CD4-positive, alpha-beta T cell treated with Interleukin-6 at 100 ng/mL for 8 hours (primary cell): ENCODE data around the gene NHLH1.
"Not testable (repeated sequence)": the region's sequence is repeated elsewhere in the genome, so short reads cannot be mapped to it uniquely, and the experiment has no call there.

Experiments used
- DNase-seq: peaks from one replicate; pipeline ENCODE4 v3.0.0-alpha.2; 2020; ENCODE audit warnings: mixed read lengths, low spot score

The NHLH1 gene

DNA sequence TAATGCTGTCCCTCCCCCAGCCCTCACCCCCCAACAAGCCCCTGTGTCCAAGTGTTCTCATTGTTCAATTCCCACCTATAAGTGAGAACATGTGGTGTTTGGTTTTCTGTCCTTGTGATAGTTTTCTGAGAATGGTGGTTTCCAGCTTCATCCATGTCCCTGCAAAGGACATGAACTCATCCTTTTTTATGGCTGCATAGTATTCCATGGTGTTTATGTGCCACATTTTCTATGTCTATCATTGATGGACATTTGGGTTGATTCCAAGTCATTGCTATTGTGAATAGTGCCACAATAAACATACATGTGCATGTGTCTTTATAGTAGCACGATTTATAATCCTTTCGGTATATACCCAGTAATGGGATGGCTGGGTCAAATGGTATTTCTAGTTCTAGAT, 17.9 kb downstream of the NHLH1 start:
- DNase-seq = not testable (repeated sequence)

DNA sequence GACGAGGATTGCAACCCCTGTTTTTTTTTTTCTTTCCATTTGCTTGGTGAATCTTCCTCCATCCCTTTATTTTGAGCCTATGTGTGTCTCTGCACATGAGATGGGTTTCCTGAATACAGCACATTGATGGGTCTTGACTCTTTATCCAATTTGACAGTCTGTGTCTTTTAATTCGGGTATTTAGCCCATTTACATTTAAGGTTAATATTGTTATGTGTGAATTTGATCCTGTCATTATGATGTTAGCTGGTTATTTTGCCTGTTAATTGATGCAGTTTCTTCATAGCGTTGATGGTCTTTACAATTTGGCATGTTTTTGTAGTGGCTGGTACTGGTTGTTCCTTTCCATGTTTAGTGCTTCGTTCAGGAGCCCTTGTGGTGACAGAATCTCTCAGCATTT, 21.5 kb downstream of the NHLH1 start:
- DNase-seq = not testable (repeated sequence)

DNA sequence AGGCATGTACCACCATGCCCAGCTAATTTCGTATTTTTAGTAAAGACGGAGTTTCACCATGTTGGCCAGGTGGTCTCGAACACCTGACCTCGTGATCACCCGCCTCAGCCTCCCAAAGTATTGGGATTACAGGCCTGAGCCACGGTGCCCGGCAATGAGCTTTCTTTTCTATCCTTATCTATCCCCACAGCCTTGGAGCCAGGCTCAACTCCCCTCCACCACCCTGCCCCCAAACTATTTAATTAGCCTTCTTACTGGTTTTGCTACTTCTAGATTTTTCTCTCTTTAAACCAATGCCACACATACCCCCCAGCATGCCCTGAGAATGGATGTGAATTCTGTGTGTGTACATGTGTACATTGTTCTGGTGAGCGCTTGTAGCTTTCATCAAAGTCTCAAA, 27.8 kb downstream of the NHLH1 start:
- DNase-seq = no peak

DNA sequence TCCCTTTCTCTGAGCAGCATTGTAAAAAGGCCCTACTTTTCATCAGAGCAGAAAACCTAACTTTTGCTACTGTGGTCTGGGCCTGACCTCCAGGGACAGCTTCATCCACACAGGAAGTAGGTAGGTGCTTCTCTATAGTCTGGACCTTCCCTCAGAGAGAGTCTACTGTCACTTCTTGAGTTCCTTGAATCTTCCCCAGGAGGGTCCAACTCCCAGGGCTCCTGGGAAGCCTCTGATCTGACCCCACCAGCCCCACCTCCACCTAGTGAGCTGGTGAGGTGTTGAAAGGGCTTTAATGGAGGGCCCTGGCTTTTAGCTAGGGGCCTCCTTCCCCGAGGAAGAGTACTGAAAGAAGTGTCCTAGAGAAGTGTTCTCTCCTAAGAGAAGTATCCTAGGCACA, 30.8 kb downstream of the NHLH1 start:
- DNase-seq = no peak

DNA sequence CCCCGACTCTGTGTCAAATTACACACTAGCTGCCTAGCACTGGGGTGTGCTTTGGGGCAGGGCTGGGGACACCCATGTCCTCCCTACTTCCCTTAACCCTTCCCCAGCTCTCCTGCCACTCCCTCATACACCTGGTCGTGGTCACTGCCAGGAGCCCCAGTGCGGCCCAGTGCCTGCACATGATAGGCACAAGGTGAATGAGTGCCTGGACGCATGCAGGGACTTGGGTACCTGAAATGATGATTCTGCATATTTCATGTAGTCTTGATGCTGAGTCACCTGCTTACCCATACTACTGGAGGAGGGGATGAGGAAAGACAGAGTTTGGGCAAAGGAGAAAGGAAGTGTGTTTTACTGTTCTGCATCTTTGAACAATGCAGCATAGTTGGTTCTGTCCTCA, 32.0 kb downstream of the NHLH1 start:
- DNase-seq = no peak

DNA sequence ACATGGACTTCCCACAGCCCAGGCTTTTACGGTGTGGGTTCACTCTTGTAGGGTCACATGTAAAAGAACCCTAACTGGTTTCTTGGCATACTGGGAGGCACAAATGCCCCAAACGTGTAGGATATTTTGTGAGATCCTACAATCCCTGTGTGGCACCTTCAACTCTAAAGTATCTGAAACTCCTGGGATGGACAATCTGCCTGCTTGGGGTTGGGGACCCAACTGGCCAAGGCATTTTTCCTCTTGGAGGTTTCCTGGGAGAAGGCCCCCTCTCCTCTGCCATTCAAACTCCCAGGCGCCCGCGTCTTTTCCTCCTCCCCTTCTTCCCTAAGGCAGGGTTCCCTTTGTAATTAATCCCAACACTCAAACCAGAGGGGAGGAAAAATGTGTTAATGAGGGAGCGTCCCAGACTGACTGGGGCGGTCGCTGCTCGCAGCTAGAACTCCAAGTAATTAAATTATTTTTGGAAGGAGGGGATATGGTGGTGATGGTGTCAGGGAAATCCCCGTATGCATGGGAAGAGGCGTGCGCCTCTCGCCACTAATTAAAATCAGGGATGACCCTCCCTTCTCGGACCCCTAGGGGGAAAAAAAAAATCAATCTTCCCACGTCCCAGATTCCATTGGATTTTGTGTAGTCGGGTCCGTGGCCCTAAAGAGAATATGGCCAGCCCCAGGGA, 32.8 kb downstream of the NHLH1 start:
- no peak for DNase-seq

DNA sequence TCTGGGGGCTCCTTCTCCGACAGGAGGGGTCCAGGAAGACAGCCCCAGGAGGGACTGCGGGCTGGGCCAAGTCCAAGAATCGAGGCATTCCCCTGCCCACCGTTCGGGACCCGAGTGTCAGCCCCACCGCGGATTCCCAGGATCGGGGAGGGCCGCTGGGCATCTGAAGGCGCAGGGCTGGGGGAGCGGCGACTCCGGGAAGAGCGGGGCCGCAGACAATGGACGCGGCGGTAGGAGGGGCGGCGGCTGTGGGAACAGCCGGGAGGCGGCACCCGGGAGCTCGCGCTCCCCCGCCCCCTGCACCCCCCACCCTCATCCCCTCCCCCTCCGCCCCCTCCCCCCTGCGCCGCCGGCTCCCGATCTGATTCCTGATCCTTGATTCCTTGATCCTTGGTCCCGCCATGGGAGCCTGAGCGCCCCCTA, 33.4 kb downstream of the NHLH1 start, which contains the start of gene VANGL2:
VANGL2 (plus strand) TSS at position 342 of the 423 bp plus-strand sequence. CDS start 15,274 bp downstream, outside the sequence.
- no peak for DNase-seq

DNA sequence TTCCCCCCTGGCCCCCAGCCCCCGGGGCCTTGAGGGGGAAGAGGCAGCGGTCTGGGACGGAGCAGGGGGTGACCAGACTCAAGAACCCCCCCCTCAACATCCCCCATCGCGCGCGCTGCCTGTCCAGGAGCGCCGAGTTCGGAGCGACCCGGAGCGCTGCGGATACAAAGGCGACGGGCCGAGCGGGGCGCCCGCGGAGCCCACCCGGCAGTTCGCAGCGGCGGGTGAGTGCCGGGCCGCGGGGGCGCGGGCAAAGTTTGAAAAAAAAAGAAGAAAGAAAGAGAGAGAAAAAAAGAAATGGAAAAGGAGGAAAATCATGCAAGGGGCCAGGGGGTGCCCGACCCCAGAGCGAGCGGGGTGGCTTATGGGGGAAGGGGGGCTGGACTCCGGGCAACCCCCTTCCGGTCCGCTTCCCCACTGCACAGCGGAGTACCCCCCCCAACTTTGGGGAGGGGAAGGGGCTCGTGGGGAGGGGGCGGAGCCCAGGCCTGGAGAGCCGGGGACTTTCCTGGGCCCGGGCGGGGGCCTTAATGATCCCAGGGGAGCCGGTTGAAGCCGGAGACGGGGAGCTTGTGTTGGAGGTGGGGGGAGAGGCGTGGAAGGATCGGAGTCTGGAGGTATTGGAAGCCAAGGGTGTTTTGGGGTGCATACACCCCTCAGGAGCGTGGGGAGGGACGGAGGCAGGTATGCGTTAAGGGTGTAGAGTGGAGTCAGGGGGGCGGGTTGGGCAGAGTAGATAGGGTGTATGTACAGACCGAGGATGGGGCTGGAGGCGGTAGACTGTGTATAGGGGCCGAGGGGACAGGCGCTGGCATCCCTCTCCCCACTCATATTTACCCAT, 34.0 kb downstream of the NHLH1 start:
- DNase-seq = no peak

DNA sequence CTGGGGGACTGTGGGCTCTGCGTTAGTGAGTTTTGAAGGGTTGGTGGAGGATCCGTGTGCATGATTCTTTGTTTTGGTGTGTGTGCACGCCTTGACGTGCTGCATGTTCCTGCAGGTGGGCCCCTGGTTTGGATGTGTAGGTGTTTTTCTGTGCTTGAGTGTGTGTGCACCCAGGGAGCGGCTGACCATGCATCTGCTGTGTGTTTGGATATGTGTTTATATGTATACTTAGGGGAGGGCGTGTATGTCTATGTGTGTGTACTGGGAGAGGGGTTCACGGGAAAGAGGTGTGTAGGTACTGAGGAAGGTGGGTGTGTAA, 34.6 kb downstream of the NHLH1 start:
- no peak for DNase-seq

DNA sequence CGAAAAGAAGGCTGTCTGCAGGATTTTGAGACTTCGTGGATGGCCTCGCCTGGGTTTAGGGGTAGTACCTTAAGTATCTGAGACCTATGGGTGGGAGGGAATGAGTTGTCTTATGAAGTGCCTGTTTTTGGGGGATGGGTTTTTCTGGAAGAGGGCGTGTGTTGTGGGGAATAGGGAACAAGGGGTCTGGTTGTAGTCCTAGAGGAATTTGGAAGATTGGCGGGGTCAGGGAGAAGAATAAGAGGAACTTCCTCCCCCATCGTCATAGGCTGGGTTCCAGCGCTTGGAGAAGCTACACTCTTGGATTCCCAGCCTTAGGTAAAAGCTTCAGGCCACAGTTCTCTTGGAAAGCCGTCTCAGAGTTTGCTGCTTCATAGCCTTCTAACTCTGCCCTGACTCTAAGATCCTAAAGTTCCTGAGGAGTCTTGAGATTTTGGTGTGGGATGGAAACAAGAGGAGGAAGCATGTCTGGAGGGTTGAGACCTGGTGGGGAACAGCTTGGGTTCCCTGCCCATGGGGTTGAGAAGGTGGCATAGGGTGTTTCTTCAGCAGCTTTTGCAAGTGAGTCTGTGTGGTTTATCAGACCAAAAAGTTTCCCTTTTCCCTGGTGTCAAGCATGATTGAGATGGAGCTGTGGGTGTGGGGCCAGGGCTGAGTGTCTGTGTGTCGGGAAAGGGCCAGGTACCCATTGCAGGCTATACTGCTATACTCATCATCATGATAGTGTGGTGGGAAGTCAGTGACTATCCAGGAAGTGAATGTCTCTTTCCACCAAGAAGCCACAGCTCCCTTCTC, 35.3 kb downstream of the NHLH1 start:
- no peak for DNase-seq

DNA sequence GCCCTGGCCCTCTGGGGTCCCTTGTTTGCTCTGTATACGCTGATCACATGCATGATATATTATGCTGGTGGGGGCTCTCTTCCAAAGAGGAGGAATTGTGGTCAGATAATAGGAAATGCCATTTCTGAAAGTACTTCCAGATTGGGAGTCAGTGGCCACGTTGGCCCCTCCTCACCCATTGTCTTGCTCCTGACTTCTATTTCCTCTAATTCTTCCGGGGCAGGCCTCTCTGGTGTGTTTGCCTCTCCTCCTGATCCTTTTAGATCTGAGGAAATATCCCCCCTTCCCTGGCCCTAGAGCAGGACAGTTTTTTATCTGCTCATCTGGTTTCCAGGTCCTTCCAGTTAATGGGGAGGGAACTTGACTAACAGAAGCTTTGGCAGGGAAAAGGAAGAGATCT, 36.4 kb downstream of the NHLH1 start:
- DNase-seq = no peak

DNA sequence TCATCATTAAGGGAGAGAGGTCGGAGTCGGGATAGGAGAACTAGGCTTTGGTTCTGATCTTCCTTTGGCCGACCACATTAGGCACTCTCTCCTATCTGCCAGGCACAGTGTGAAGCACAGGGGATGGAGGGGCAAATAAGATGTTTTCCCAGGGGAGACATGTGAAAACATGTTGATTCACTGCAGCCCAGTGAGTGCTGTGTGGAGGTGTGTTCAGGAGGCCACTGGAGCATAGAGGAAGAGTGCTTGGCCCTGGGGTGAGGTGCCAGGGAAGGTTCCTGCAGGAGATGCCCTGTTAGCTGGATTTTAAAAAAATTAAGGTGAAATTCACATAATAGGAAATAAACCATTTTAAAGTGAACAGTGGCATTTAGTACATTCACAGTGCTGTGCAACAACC, 37.2 kb downstream of the NHLH1 start:
- DNase-seq = no peak

DNA sequence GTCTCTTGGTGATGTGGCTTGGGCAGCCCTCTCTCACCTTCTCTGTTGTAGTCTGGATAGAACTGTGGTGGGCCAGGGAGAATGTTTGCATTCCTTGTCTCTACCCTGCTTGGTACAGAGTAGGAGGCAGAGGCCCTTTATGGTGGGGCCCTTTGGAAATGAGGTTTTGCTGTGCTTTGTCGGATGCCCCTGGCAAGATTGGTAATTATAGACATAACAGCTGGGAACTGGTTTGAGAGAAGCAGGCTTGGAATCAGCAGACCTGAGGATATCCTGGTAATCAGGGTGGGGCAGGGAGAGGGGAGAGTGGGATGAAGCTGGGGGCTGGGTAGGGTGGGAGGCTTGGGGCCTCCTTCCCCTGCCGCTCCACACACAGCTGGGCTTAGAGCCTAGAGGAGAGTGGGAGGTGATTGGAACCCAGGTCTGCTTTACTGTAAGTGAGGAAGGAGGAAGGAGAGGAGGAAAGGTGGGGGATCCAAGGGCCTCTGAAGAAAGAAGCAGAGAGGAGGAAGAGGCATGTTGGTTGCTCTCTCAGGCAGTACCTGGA, 38.5 kb downstream of the NHLH1 start:
- DNase-seq = no peak

DNA sequence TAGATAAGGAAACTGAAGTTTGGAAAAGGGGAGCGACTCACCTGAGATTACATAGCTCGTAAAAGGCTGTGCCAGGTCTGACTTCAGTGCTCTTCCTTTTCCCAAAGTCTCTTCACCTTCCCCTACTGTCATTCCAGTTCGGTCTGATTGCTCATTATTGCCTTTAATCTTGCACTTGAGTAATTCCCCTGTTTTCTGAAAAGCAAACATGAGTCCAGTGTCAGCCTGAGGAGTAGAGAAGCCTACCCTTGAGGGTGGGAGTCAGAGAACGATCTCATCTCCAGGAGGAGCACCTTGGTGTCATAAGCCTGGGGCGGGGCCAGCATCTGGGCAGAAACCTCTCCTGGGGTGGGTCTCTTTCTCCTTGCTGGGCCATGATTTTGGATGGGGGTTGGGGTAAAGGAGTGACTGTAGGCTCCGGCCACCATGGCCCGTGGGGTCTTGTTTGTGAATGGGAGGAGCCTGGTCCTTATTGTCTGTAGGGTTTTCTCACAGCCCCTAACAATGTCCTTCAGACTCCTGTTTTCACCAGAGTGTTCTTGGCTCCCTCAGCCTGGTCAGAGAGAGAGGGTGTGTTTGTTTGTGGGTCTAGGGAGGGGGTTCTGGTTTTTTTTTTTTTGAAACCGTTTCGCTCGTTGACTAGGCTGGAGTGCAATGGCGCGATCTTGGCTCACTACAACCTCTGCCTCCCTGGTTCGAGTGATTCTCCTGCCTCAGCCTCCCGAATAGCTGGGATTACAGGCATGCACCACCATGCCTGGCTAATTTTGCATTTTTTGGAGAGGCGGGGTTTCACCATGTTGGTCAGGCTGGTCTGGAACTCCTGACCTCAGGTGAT, 39.5 kb downstream of the NHLH1 start:
- no peak for DNase-seq

DNA sequence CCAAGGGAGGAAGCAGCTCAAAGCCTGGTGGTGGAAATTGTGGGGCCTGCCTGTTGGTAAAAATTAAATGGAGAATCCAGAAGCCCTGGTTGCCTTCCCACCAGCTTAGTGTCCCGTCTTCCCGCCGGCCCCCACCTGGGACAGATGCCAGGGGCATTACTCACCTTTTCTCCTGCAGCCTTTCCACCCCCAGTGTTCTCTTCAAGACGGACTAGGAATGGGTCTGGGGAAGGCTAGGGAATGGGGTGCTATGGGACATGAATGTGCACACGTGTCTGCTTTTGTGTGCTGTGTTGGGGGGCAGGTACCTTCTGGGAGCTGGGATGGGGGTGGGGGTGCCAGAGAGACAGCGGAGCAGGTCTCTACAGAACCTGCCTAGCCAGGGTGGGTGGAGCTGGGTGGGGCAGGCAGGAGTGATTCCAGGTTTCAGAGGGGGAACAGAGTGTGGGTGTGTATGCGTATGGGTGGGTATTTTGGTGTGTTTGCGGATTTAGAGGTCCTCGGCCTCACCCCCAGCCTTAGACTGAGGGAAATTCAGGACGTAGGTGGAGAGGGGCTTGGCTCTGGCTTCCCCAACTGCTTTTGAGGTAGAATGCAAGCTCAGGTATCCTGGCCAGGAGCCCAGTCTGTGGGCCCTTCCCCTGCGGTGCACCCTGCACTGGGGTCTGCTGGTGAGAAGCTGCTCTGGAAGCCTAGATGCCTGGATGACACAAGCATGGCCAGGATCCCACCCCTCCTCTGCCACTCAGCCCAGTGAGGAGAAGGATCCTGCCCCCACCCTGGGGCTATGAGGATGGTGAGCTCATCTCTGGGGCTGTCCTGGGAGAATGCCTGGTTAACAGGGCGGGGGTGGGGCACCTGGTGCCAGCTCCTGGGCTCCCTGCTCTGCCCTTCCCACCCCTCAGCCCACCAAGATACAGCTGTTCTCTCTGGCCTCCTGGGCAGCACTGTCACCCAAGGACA, 41.2 kb downstream of the NHLH1 start:
- DNase-seq = no peak

DNA sequence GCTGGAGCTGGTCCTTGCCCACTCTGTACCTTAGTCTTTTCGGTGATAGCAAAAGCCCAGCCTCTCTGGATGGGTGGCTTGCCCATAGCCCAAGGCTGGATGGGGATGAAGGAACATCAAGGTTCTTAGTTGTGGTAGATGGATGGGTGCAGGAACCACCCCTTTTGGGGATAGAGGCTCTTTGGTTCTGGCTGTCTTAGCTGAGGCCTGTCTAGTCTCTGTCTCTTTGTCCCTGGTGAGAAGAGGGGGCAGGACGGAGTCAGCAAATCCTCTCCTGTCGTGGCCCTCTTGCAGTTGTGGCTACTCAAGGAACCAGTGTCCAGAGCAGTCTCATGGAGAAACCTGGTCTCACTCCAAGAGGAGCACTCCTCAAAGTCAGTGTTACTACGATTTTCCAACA, 42.0 kb downstream of the NHLH1 start:
- DNase-seq = no peak

DNA sequence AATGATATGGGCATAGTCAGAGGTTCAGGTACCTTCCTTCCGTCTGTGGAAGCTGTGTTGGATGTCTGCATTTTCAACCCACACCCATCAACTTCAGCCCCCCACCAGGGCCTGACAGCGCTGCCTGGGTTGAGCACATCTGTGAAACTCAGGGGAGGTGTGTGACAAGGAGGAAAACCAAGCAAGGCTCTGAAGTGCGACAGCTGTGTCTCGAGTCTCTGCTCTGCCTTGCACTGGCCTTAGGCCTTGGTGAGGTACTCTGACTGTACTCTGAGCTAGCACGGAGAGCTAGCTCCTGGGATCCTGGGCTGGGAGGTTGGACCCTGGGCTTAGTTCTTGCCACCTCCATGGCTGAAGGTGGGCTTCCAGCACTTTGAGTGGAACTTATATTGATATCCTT, 42.6 kb downstream of the NHLH1 start:
- no peak for DNase-seq

DNA sequence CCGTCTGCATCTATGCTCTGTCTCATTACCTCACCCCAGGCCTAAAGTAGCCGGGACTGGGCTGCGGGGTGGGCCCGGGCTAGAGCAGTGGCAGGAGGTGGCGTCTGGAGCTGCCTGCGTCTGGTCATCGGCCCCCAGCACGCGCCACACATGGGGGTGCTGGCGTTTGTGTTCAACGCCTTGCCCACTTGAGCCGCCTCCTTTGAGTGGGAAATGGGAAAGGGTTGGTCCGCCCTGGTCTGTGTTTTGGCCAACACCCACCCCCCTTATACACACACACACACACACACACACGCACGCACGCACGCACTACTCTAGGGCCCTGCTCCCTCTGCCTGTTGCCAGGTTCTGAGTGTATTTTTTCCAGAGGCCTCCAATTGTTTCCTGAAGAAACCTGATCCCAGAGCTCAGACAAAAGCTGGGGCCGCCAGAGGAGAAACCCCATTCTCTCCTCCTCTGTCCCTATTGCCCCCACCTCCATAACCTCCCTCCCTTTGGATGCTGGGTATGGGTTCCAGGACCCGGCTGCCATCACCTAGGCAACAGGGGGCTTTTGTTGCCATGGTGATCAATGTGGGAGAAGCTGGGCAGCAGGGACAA, 43.6 kb downstream of the NHLH1 start:
- DNase-seq = no peak

DNA sequence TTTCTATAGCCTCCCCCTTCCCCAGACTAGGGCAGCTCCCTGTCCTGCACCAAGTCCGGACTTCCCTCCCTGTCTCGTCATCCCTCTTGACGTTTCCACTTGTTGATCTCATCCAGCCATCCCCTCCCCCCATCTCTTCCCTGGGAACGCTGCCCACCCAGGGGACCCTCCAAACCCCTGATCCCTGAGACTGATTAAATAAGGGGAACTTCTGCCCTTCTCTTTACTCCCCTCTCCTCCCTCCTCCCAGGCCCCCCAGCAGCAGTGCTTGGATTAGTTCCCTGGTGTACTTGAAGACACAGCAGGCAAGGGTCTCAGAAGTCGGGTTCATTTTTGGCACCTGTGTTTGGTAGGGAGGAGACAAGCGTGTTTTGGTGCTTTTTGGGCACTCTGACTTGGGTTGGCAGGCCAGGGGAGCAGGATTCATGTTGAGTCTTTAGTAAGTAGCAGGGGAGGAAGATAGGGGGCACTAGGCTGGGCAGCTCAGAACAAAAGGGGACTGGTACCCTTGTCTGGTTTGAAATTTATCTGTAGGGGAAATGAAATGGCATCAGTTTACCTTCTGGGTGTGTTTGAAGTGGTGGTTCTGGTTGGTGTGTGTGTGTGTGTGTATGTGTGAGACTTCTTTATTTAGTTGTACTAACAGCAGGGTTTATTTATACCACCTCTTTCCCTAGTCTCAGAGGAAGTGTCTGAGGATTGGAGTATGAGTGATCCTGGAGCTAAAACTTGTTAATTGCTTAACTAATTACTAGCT, 44.6 kb downstream of the NHLH1 start:
- DNase-seq = no peak
